ENCODE data around the gene VOPP1. TPM values are rescaled to one million over a fixed set of nuclear protein-coding genes. Genes with fewer than 3 reads are reported as not detected.
A peak's percentile ranks its signal among the peaks of the same experiment; 100 is the strongest.

Gene VOPP1
- total and polyA plus RNA-seq, 2 experiments from 2014 or later, result 27.5 to 86.5 TPM

DNA sequence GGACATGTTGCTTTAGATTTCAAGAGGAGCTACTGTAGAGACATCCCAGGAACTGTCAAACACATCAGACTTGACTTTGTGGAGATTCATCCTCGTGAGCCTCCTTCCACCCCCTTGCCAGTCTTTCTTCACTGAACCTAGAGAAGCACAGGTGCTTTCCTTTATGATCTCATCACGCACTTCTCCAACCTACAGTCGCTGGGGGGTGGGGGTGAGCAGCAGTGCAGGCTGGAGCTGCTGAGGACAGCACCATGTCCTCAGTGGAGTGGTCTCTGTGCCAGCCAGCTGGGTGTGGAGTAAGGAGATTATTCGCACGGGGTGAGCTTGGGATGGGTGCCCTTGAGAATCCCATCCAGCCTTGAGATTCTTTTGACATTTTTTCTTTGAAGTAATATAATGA is 88.1 kb downstream of the VOPP1 start:
- no peak for DNase-seq
- Histone ChIP-seq H3K9ac (no peak overlapping the region), H3K4me3 (no peak overlapping the region), H3K79me2 (ENCODE audit: insufficient read depth) (peaks cover 6% of the 10 kb centered on the region; the same call in 1 of the 2 replicates), H3K27ac (no peak overlapping the region), H3K4me2 (ENCODE audit: unreplicated experiment) (no peak overlapping the region), H3K9me3 (ENCODE audit: low read depth) (no peaks in the 10 kb centered on the region), H3K36me3 (ENCODE audit: low read depth) (no peaks in the 10 kb centered on the region), H2AFZ (no peak overlapping the region), H3K4me1 (ENCODE audit: insufficient read depth) (0 out of 2 replicates have a peak, but pooled peaks cover 7% of the 10 kb centered on the region), H3K9me2 (ENCODE audit: insufficient read depth) (no peaks in the 10 kb centered on the region), H3K27me3 (replicated peaks; ENCODE audit: insufficient read depth) (no peaks in the 10 kb centered on the region), H4K20me1 (ENCODE audit: insufficient read depth) (no peaks in the 10 kb centered on the region), H3F3A (ENCODE audit: insufficient read depth) (0 out of 2 replicates have a peak, but pooled peaks cover 7% of the 10 kb centered on the region)
- in situ Hi-C loops (cut with MboI), result no loop called here
- TF ChIP-seq EZH2phosphoT487 (IDR thresholded peaks at IDR 0.05; ENCODE audit: insufficient read depth, low read depth), result no peak
- WGBS, 2 experiments (ENCODE audit: low coverage in 1 of 2, low lambda C conversion rate in 2 of 2, missing lambda C conversion rate in 2 of 2), result 97 to 99% methylated on average over 5 of the region's 5 CpGs

DNA sequence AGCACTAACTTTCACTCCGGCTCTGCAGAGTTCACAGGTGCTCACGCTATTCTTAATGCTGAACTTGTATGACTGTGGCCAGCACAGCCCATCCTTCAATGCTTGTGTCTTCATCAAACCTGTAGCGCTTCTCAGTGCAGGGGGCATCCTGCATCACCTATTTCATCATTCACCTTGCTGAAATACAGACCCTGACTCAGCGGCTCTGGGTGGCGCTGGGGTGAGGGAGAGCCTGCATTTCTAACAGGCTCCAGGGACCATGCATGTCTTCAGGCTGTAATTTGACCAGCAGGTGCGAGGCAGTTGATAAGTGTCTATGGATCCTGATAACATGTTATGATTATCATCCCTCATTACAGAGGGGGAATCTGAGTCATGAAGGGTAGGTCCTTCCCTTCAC is 89.3 kb downstream of the VOPP1 start:
- Histone ChIP-seq H3K9ac (no peak overlapping the region), H2AFZ (no peak overlapping the region), H3K4me1 (ENCODE audit: insufficient read depth) (peaks cover 16% of the 10 kb centered on the region), H3K9me3 (ENCODE audit: low read depth) (no peaks in the 10 kb centered on the region), H3K27me3 (replicated peaks; ENCODE audit: insufficient read depth) (no peaks in the 10 kb centered on the region), H3F3A (ENCODE audit: insufficient read depth) (peaks cover 15% of the 10 kb centered on the region), H3K79me2 (ENCODE audit: insufficient read depth) (peaks cover 6% of the 10 kb centered on the region; the same call in 1 of the 2 replicates), H3K4me2 (ENCODE audit: unreplicated experiment) (no peak overlapping the region), H4K20me1 (ENCODE audit: insufficient read depth) (no peaks in the 10 kb centered on the region), H3K27ac (no peak overlapping the region), H3K9me2 (ENCODE audit: insufficient read depth) (no peaks in the 10 kb centered on the region), H3K36me3 (ENCODE audit: low read depth) (no peaks in the 10 kb centered on the region), H3K4me3 (no peak overlapping the region)
- TF ChIP-seq EZH2 (IDR thresholded peaks at IDR 0.05; ENCODE audit: insufficient read depth, poor library complexity, severe bottlenecking) (no peak), EZH2phosphoT487 (IDR thresholded peaks at IDR 0.05; ENCODE audit: insufficient read depth, low read depth) (no peak)
- 88 to 92% methylated on average over 6 of the region's 6 CpGs for WGBS, 2 experiments (ENCODE audit: low coverage in 1 of 2, low lambda C conversion rate in 2 of 2, missing lambda C conversion rate in 2 of 2)
- in situ Hi-C loops (cut with MboI), result no loop called here
- DNase-seq, result no peak

DNA sequence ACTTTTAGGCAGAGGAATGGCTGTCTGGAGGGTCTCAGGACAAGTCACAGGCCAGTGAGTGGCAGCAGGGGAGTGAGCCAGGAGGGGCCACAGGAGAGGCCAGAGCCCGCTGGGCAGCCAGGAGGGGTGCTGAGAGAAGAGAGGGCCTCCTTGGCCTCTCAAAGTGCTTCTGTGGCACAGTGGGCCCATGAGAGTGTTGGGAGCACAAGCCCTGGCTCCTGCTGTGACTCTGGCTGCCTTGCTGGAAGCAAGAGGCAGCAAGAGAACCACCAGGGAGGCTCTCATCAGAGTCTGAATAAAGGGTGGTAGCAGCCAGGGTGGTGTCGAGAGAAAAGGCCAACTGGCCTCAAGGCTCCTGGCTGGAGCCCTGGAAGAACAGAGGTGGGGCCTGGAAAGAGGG is 91.1 kb downstream of the VOPP1 start:
- Histone ChIP-seq H3K9ac (no peak overlapping the region), H3K4me2 (ENCODE audit: unreplicated experiment) (no peak overlapping the region), H3K9me2 (ENCODE audit: insufficient read depth) (no peaks in the 10 kb centered on the region), H3K27me3 (replicated peaks; ENCODE audit: insufficient read depth) (no peaks in the 10 kb centered on the region), H3F3A (ENCODE audit: insufficient read depth) (peaks cover 24% of the 10 kb centered on the region), H3K36me3 (ENCODE audit: low read depth) (no peaks in the 10 kb centered on the region), H3K79me2 (ENCODE audit: insufficient read depth) (peaks cover 6% of the 10 kb centered on the region; the same call in 1 of the 2 replicates), H4K20me1 (ENCODE audit: insufficient read depth) (no peaks in the 10 kb centered on the region), H3K4me1 (ENCODE audit: insufficient read depth) (peaks cover 25% of the 10 kb centered on the region), H3K4me3 (no peak overlapping the region), H2AFZ (no peak overlapping the region), H3K27ac (no peak overlapping the region), H3K9me3 (ENCODE audit: low read depth) (no peaks in the 10 kb centered on the region)
- WGBS, 2 experiments (ENCODE audit: low coverage in 1 of 2, low lambda C conversion rate in 2 of 2, missing lambda C conversion rate in 2 of 2), result 73 to 91% methylated on average over 2 of the region's 2 CpGs
- no peak for DNase-seq
- in situ Hi-C loops (cut with MboI), result no loop called here
- TF ChIP-seq EZH2phosphoT487 (IDR thresholded peaks at IDR 0.05; ENCODE audit: insufficient read depth, low read depth) (no peak), EZH2 (IDR thresholded peaks at IDR 0.05; ENCODE audit: insufficient read depth, poor library complexity, severe bottlenecking) (no peak)

DNA sequence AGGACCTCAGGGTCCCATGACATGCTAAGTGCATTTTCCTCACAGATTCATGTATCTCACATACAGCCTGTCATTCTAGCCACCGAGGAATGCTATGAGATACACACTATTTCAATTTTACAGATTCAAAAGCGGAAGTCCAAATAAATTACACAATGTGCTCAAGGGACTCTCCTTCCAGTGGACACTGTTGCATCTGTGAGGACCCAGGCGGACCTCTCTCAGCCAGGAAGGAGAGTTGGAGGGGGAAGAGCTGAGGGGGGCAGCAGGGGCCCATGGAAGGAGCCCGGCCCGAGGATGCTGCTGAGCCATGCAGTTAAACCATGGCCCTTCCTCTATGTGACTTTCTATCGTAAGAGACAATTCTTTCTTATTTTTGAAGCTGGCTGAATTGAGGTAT is 93.6 kb downstream of the VOPP1 start:
- H3K27ac ChIP-seq, result peak overlapping the region; percentile 69; the same call in 1 of the 2 replicates
- no peaks in the 10 kb centered on the region for H3K36me3 ChIP-seq (ENCODE audit: low read depth)
- peaks cover 24% of the 10 kb centered on the region for H3F3A ChIP-seq (ENCODE audit: insufficient read depth)
- no peaks in the 10 kb centered on the region for H4K20me1 ChIP-seq (ENCODE audit: insufficient read depth)
- peak overlapping the region; percentile 47; the same call in 1 of the 2 replicates for H3K4me3 ChIP-seq
- peak overlapping the region; percentile 84 for H3K4me2 ChIP-seq (ENCODE audit: unreplicated experiment)
- in situ Hi-C loops (cut with MboI), result no loop called here
- no peak overlapping the region for H2AFZ ChIP-seq
- peak overlapping the region; percentile 12; the same call in 1 of the 2 replicates for H3K9ac ChIP-seq
- H3K27me3 ChIP-seq (replicated peaks; ENCODE audit: insufficient read depth), result no peaks in the 10 kb centered on the region
- no peaks in the 10 kb centered on the region for H3K9me3 ChIP-seq (ENCODE audit: low read depth)
- H3K9me2 ChIP-seq (ENCODE audit: insufficient read depth), result no peaks in the 10 kb centered on the region
- no peak for DNase-seq
- WGBS, 2 experiments (ENCODE audit: low coverage in 1 of 2, low lambda C conversion rate in 2 of 2, missing lambda C conversion rate in 2 of 2), result 88 to 91% methylated on average over 6 of the region's 6 CpGs
- peaks cover 29% of the 10 kb centered on the region for H3K4me1 ChIP-seq (ENCODE audit: insufficient read depth)
- TF ChIP-seq EZH2phosphoT487 (IDR thresholded peaks at IDR 0.05; ENCODE audit: insufficient read depth, low read depth), result no peak
- no peak for TF ChIP-seq EZH2 (IDR thresholded peaks at IDR 0.05; ENCODE audit: insufficient read depth, poor library complexity, severe bottlenecking)
- H3K79me2 ChIP-seq (ENCODE audit: insufficient read depth), result peaks cover 6% of the 10 kb centered on the region; the same call in 1 of the 2 replicates

Data from GM23248 (cell line).